Right forelimb (tissue), 1 donor: ENCODE data around the gene CCNG2.
"Not testable (repeated sequence)": the region's sequence is repeated elsewhere in the genome, so short reads cannot be mapped to it uniquely, and the experiment has no call there.

Experiments used
- DNase-seq: peaks from one replicate; pipeline ENCODE4 v3.0.0-alpha.2; 2018

CCNG2 gene

GRCh38 chr4:77156912-77157858 is at the start of gene CCNG2:
CCNG2 (plus strand) TSS chr4:77157207; CDS start chr4:77158533, 1,326 bp downstream.
- peak; percentile 97 for DNase-seq

GRCh38 chr4:77110730-77111129 is 46.3 kb upstream of the CCNG2 start:
- no peak for DNase-seq

- no peak for DNase-seq
These were observed 43.9 kb upstream of the CCNG2 start for GRCh38 chr4:77113069-77113468.

- no peak for DNase-seq
These were observed 39.3 kb upstream of the CCNG2 start for GRCh38 chr4:77117721-77118120.

- DNase-seq, result no peak
These were observed 36.0 kb upstream of the CCNG2 start for GRCh38 chr4:77120886-77121508.

GRCh38 chr4:77121736-77122240 is 35.2 kb upstream of the CCNG2 start:
- no peak for DNase-seq

GRCh38 chr4:77122656-77123055 is 34.4 kb upstream of the CCNG2 start:
- DNase-seq, result no peak

- no peak for DNase-seq
These were observed 33.6 kb upstream of the CCNG2 start for GRCh38 chr4:77123411-77123810.

GRCh38 chr4:77124576-77124975 is 32.4 kb upstream of the CCNG2 start:
- DNase-seq, result no peak

GRCh38 chr4:77125961-77126360 is 31.0 kb upstream of the CCNG2 start:
- no peak for DNase-seq

GRCh38 chr4:77126809-77127208 is 30.2 kb upstream of the CCNG2 start:
- DNase-seq, result no peak

- no peak for DNase-seq
These were observed 29.8 kb upstream of the CCNG2 start for GRCh38 chr4:77127215-77127614.

GRCh38 chr4:77127837-77128621 is 29.0 kb upstream of the CCNG2 start:
- no peak for DNase-seq

- no peak for DNase-seq
These were observed 24.2 kb upstream of the CCNG2 start for GRCh38 chr4:77132652-77133312.

GRCh38 chr4:77137448-77137847 is 19.6 kb upstream of the CCNG2 start:
- DNase-seq, result not testable (repeated sequence)

- DNase-seq, result no peak
These were observed 14.9 kb upstream of the CCNG2 start for GRCh38 chr4:77141964-77142645.

- DNase-seq, result no peak
These were observed 14.4 kb upstream of the CCNG2 start for GRCh38 chr4:77142646-77143028.

GRCh38 chr4:77143091-77143490 is 13.9 kb upstream of the CCNG2 start:
- DNase-seq, result no peak

GRCh38 chr4:77145842-77146185 is 11.2 kb upstream of the CCNG2 start:
- DNase-seq, result no peak

GRCh38 chr4:77146186-77147078 is 10.6 kb upstream of the CCNG2 start:
- no peak for DNase-seq
